Stomach (tissue), 4 donors: ENCODE results near the gene YOD1.

Source experiments
- CTCF ChIP-seq, 7 experiments: fragments of 450-650 bp in 4 of 7; fragments of 200-600 bp in 3 of 7; sonication (generic) in 3 of 7; IDR thresholded peaks; one replicate each; pipeline ENCODE4 v1.5.1; 2016 to 2019; ENCODE audit warnings: antibody characterized with exemption in 7 of 7, control low read depth in 2 of 7, mild to moderate bottlenecking in 1 of 7
- POLR2A ChIP-seq, 4 donors: fragments of 450-650 bp; IDR thresholded peaks; one replicate each; pipeline ENCODE4 v1.6.1; 2016; ENCODE audit warnings: antibody characterized with exemption in 4 of 4, control low read depth in 2 of 4, mild to moderate bottlenecking in 1 of 4, moderate library complexity in 1 of 4
- POLR2AphosphoS5 ChIP-seq, 3 donors: sonication (generic); formaldehyde crosslinking; IDR thresholded peaks; one replicate each; pipeline ENCODE4 v1.6.1; 2016; ENCODE audit warnings: antibody characterized with exemption in 3 of 3

GRCh38 chr1:207058252-207058651 is 7.2 kb upstream of the YOD1 start:
- TF ChIP-seq CTCF (IDR thresholded peaks at IDR 0.05), result no peak
- TF ChIP-seq POLR2A (IDR thresholded peaks at IDR 0.05), result no peak
- TF ChIP-seq POLR2AphosphoS5 (IDR thresholded peaks at IDR 0.05), result no peak
